ENCODE results near the gene PRRC2B. TPM values are rescaled to one million over a fixed set of nuclear protein-coding genes. Genes with fewer than 3 reads are reported as not detected.

PRRC2B gene
- total RNA-seq, 6 experiments from 2014 or later, result 53.7 to 82.6 (median 57.3) TPM

DNA sequence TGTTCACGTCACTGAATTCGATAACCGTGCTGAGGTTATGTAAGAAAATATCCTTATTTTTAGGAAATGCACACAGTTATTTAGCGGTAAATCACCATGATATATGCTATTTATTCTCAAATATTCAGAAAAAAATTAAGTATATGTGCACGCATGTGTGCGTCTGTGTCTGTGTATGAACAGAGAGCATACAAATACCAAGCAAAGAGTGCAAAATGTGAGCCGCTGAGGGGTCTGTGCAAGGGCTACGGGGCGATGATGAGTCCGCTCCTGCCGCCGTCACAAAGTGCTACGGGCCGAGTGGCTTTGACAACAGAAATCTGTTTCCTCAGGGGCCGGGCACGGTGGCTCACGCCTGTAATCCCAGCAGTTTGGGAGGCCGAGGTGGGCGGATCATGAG, 144.1 kb downstream of the PRRC2B start:
- 96% methylated on average over 17 of the region's 19 CpGs for WGBS (ENCODE audit: insufficient coverage, low coverage, low lambda C conversion rate, missing lambda C conversion rate)
- H3K9me3 ChIP-seq, result peaks cover 0 to 5% (median 0%) of the 10 kb centered on the region in 4 donors
- intact Hi-C loops (cut with DNase I), result no loop called here
- no peaks in the 10 kb centered on the region for H3K36me3 ChIP-seq
- H3K4me1 ChIP-seq, result peaks cover 0 to 9% (median 0%) of the 10 kb centered on the region in 4 donors
- ATAC-seq (no peak), DNase-seq (peak in 1 of 3 donors; percentile 37)
- no peak for TF ChIP-seq POLR2A (IDR thresholded peaks at IDR 0.05)
- no peak overlapping the region for H3K27ac ChIP-seq
- no peak overlapping the region for H3K4me3 ChIP-seq
- no peaks in the 10 kb centered on the region for H3K27me3 ChIP-seq

DNA sequence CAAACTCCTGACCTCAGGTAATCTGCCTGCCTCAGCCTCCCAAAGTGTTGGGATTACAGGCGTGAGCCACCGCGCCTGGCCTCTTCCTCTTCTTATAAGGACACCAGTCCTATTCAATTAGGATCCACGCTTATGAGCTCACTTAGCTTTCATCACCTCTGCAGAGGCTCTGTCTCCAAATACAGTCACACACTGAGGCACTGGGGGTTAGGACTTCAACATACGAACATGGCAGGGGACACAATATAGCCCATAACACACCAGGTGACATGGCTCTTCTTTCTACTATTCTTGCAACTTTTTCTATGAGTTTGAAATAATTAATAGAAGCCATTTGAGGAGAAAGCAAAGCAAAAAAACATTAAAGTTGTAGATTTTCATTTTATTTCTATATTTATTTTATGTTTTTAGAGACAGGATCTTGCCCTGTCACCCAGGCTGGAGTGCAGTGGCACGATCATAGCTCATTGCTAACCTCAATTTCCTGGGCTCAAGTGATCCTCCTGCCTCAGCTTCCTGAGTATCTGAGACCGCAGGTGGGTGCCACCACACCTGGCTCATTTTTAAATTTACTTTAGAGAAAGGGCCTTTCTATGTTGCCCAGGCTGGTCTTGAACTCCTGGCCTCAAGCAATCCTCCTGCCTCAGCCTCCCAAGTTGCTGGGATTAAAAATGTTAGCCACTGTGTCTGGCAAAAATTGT, 145.5 kb downstream of the PRRC2B start:
- DNase-seq, result no peak
- TF ChIP-seq, protein P1, sequence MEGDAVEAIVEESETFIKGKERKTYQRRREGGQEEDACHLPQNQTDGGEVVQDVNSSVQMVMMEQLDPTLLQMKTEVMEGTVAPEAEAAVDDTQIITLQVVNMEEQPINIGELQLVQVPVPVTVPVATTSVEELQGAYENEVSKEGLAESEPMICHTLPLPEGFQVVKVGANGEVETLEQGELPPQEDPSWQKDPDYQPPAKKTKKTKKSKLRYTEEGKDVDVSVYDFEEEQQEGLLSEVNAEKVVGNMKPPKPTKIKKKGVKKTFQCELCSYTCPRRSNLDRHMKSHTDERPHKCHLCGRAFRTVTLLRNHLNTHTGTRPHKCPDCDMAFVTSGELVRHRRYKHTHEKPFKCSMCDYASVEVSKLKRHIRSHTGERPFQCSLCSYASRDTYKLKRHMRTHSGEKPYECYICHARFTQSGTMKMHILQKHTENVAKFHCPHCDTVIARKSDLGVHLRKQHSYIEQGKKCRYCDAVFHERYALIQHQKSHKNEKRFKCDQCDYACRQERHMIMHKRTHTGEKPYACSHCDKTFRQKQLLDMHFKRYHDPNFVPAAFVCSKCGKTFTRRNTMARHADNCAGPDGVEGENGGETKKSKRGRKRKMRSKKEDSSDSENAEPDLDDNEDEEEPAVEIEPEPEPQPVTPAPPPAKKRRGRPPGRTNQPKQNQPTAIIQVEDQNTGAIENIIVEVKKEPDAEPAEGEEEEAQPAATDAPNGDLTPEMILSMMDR (IDR thresholded peaks at IDR 0.05), result no peak
- no peak for TF ChIP-seq POLR2A (IDR thresholded peaks at IDR 0.05)
- 76% methylated on average over 7 of the region's 7 CpGs for WGBS (ENCODE audit: insufficient coverage, low coverage, low lambda C conversion rate, missing lambda C conversion rate)
- H3K4me3 ChIP-seq, result no peak overlapping the region
- ATAC-seq, result no peak
- H3K4me1 ChIP-seq, result peaks cover 0 to 3% (median 0%) of the 10 kb centered on the region in 4 donors
- no peaks in the 10 kb centered on the region for H3K27me3 ChIP-seq
- intact Hi-C loops (cut with DNase I), result no loop called here
- H3K36me3 ChIP-seq, result no peaks in the 10 kb centered on the region
- no peak overlapping the region for H3K27ac ChIP-seq
- peaks cover 0 to 5% (median 0%) of the 10 kb centered on the region in 4 donors for H3K9me3 ChIP-seq

DNA sequence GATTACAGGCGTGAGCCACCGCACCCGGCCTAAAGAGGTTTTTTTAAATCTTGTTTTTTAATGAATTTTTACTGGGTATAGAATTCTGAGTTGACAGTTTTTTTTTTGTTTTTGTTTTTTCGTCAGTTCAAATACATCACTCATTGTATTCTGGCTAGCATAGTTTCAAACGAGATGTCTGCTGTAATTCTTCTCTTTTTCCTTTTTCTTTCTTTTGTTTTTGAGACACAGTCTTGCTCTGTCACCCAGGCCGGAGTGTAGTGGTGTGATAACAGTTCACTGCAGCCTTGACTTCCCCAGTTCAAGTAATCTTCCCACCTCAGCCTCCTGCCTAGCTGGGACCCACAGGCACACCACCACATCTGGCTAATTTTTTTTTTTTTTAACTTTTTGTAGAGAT, 149.3 kb downstream of the PRRC2B start:
- DNase-seq (no peak), ATAC-seq (no peak)
- H3K36me3 ChIP-seq, result no peaks in the 10 kb centered on the region
- no peak overlapping the region for H3K4me3 ChIP-seq
- 67% methylated on average over 2 of the region's 6 CpGs for WGBS (ENCODE audit: insufficient coverage, low coverage, low lambda C conversion rate, missing lambda C conversion rate)
- no peak overlapping the region for H3K27ac ChIP-seq
- intact Hi-C loops (cut with DNase I), result no loop called here
- TF ChIP-seq POLR2A (IDR thresholded peaks at IDR 0.05), result no peak
- TF ChIP-seq, protein P1 (IDR thresholded peaks at IDR 0.05), result no peak
- H3K27me3 ChIP-seq, result no peaks in the 10 kb centered on the region
- H3K4me1 ChIP-seq, result peaks cover 0 to 14% (median 0%) of the 10 kb centered on the region in 4 donors
- peaks cover 0 to 5% (median 0%) of the 10 kb centered on the region in 4 donors for H3K9me3 ChIP-seq

DNA sequence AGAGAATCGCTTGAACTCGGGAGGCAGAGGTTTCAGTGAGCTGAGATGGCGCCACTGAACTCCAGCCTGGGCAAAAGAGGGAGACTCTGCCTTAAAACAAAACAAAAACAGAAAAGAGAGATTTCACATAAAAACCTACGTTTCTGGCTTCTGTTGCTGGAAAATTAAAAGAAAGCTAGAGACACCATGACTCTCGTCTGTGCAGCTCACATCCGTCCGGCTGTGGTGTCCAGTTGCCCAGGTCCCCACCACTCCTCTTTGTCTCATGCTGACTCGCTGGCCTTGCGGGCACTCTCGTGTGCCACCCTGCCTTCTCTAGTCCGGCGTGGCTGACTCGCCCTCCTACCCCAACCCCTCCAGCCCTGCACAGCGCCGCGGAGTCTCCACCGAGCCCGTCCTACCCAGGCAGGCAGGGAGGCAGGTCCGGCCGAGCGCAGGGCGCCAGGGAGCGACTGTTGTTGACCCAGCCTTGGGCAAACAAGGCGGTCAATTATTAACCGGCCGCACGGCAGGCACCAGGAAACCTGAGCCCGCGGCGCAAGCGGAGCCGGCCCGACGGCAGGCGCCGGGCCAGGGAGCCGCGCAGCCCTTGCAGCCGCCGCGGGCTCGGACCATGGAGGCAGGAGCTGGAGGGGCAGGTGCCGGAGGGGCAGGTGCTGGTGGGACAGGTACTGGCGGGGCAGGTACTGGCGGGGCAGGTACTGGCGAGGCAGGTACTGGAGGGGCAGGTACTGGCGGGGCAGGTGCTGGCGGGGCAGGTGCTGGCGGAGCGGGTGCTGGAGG, 151.3 kb downstream of the PRRC2B start, which contains the start of gene PRRT1B:
Gene PRRT1B, plus strand, starts transcription at position 521 of the 783 bp plus-strand sequence. Its CDS starts 93 bp downstream, at position 614.
- H3K4me1 ChIP-seq, result peaks cover 0 to 14% (median 0%) of the 10 kb centered on the region in 4 donors
- peak within 1 kb of the TSS in 2 of 3 donors; percentile 67 to 71 for H3K27ac ChIP-seq
- no peak for TF ChIP-seq POLR2A (IDR thresholded peaks at IDR 0.05)
- TF ChIP-seq, protein P1 (IDR thresholded peaks at IDR 0.05), result no peak
- 24% methylated on average over 34 of the region's 50 CpGs for WGBS (ENCODE audit: insufficient coverage, low coverage, low lambda C conversion rate, missing lambda C conversion rate)
- intact Hi-C loops (cut with DNase I), result no loop called here
- DNase-seq, result peak; percentile 91 to 95 (median 94)
- H3K4me3 ChIP-seq, result peak within 1 kb of the TSS; percentile 21 to 55 (median 55)
- no peaks in the 10 kb centered on the region for H3K27me3 ChIP-seq
- peaks cover 0 to 5% (median 0%) of the 10 kb centered on the region in 4 donors for H3K9me3 ChIP-seq
- H3K36me3 ChIP-seq, result no peaks in the 10 kb centered on the region
- ATAC-seq, result peak; percentile 98 to 99 (median 98)

Data from right lobe of liver (tissue), 6 donors.